HFFc6 (cell line): Measurements from ENCODE around the gene NME4. TPM values are rescaled to one million over a fixed set of nuclear protein-coding genes. Genes with fewer than 3 reads are reported as not detected.
A peak's percentile ranks its signal among the peaks of the same experiment; 100 is the strongest.
"Not testable (repeated sequence)": the region's sequence is repeated elsewhere in the genome, so short reads cannot be mapped to it uniquely, and the experiment has no call there.

Experiments used
- DNase-seq: peaks from one replicate; pipeline ENCODE4 v3.0.0-alpha.2; 2018
- H3K27ac Mint-ChIP-seq: 2 replicates; pipeline ENCODE4 v1.8.0; 2020; ENCODE audit warnings: mild to moderate bottlenecking, mixed read lengths
- H3K27me3 Mint-ChIP-seq: 2 replicates; pipeline ENCODE4 v1.8.0; 2021; ENCODE audit warnings: mild to moderate bottlenecking, moderate library complexity, mixed read lengths; ENCODE audit not compliant: insufficient read depth
- H3K36me3 Mint-ChIP-seq: 2 replicates; pipeline ENCODE4 v1.8.0; 2021; ENCODE audit warnings: low read depth, mixed read lengths
- H3K4me1 Mint-ChIP-seq: 2 replicates; pipeline ENCODE4 v1.8.0; 2020; ENCODE audit warnings: low read depth, mixed read lengths
- H3K4me3 Mint-ChIP-seq: 2 replicates; pipeline ENCODE4 v1.8.0; 2020; ENCODE audit warnings: mild to moderate bottlenecking, moderate library complexity, mixed read lengths
- H3K9me3 Mint-ChIP-seq: 2 replicates; pipeline ENCODE4 v1.8.0; 2020; ENCODE audit warnings: mild to moderate bottlenecking, mixed read lengths
- CTCF ChIP-seq: fragments of 200-600 bp; sonication (generic); IDR thresholded peaks from 2 replicates; pipeline ENCODE4 v1.5.0; 2021; ENCODE audit warnings: antibody characterized with exemption, mild to moderate bottlenecking
- total RNA-seq, 6 experiments: library from RNA; stranded (reverse); fragmentation: NEBNext Ultra II Directional; extraction: Animal tissue kit (Norgen Biotek cat#: 25700); gene quantifications; 2 replicates in 1 of 6; 3 replicates in 5 of 6; pipeline ENCODE4 v1.2.3, GENCODE V29; 2021

NME4 gene
- total RNA-seq, 6 experiments from 2014 or later: 153 to 276 (median 158) TPM

DNA sequence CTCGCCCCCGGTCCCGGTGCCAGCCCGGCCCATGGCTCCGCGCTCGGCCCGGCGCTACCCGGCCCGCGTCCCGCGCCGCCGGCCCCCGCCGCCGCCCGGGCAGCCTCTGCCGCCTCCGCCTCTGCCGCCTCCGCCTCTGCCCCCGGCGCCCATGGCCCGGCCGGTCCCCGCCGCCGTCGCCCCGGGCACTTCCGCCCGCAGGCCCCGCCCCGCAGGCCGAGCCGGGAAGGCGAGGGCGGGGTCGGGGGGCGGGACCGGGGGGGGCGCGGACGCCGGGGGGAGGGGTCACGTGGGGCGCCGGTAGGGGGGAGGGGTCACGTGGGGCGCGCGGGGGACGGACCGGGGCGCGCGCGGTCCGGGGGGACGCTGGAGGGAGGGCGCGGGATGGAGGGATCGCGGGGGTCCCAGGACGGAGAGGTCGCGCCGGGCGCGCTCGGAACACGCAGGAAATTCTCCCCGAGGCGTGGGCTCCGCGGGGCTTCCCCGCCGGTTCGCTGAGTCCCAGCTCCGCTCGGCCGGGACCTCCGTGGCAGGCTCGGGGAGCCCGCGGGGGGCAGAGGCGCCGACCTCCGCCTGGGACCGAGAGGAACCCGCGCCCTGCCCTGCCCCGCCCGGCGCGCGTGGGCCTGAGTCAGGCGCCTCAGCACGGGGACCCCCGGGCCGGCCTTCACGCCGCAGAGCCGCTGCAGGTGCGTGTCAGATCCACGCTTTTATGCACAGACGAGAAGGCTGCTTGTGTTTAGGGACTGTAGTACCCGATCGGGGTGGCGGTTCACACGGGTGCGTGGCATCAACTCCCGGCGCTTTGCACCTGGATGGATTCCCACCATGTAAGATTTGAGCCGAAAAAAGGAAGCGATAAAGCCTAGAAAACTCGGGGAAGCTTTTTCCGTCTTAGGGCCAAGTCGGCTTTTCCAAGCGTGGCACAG lies 14.9 kb upstream of the NME4 start, which contains the start of gene PGAP6:
Gene PGAP6, minus strand, starts transcription at position 190 of the 929 bp plus-strand sequence. Its CDS starts 157 bp downstream, at position 33.
- Mint-ChIP-seq H3K4me1 (peaks cover 6% of the 10 kb centered on the region), H3K27ac (peak within 1 kb of the TSS; percentile 61; the same call in 1 of the 2 replicates), H3K36me3 (no peaks in the 10 kb centered on the region), H3K4me3 (peak within 1 kb of the TSS; percentile 88), H3K9me3 (no peaks in the 10 kb centered on the region), H3K27me3 (no peaks in the 10 kb centered on the region; the same call in 1 of the 2 replicates)
- TF ChIP-seq CTCF: no peak
- no peak for DNase-seq

DNA sequence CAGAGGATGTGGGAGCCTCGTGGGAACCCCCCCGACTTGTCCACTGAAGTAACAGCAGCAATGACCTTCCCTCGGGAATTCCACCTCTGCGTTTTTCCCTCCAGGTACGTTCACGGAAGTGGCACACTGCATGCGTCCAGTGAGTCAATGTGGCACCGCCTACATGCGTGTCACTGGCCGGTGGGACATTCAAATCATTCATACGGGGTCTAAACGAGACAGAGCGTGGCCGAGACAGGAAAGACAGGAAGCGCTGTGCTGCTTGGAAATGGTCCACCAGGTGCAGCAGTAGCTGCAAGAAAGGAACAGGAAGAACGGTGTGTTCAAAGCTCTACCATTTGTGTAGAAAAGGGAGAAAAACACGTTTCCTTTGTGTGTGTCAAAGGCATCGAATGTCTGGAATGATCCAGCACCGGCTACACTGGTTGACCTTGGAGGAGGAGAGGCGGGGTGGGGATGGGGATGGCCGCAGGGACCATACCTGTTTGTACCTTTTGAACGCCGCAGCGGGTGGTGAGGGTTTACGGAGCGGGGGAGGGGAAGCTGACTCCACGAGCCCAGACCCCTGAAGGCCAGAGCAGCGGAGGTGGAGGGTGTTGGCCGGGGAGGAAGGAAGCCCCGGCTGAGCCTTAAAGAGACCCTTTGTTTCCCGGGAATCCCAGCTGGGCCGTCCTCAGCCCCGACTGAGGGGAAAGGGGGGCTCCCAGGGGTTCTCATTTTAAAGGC lies 13.5 kb upstream of the NME4 start:
- Mint-ChIP-seq H3K4me3 (no peak overlapping the region), H3K27me3 (no peaks in the 10 kb centered on the region; the same call in 1 of the 2 replicates), H3K36me3 (no peaks in the 10 kb centered on the region), H3K27ac (no peak overlapping the region), H3K4me1 (peaks cover 15% of the 10 kb centered on the region), H3K9me3 (no peaks in the 10 kb centered on the region)
- no peak for TF ChIP-seq CTCF
- DNase-seq: no peak

DNA sequence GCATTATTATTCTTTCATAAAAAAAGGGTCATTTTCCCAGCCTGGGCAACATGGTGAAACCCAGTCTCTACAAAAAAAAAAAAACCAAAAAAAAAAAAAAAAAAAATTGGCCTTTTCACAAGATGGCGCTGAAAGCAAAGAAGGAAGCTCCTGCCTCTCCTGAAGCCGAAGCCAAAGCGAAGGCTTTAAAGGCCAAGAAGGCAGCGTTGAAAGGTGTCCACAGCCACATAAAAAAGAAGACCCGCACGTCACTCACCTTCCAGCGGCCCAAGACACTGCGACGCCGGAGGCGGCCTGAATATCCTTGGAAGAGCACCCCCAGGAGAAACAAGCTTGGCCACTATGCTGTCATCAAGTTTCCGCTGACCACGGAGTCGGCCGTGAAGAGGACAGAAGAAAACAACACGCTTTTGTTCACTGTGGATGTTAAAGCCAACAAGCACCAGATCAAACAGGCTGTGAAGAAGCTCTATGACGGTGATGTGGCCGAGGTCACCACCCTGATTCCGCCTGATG lies 10.3 kb upstream of the NME4 start:
- no peaks in the 10 kb centered on the region for H3K9me3 Mint-ChIP-seq
- no peak overlapping the region for H3K27ac Mint-ChIP-seq
- no peaks in the 10 kb centered on the region for H3K27me3 Mint-ChIP-seq
- no peak for DNase-seq
- TF ChIP-seq CTCF: no peak; the same call in 1 of the 2 replicates
- H3K4me1 Mint-ChIP-seq: peaks cover 15% of the 10 kb centered on the region
- no peak overlapping the region for H3K4me3 Mint-ChIP-seq
- H3K36me3 Mint-ChIP-seq: no peaks in the 10 kb centered on the region

DNA sequence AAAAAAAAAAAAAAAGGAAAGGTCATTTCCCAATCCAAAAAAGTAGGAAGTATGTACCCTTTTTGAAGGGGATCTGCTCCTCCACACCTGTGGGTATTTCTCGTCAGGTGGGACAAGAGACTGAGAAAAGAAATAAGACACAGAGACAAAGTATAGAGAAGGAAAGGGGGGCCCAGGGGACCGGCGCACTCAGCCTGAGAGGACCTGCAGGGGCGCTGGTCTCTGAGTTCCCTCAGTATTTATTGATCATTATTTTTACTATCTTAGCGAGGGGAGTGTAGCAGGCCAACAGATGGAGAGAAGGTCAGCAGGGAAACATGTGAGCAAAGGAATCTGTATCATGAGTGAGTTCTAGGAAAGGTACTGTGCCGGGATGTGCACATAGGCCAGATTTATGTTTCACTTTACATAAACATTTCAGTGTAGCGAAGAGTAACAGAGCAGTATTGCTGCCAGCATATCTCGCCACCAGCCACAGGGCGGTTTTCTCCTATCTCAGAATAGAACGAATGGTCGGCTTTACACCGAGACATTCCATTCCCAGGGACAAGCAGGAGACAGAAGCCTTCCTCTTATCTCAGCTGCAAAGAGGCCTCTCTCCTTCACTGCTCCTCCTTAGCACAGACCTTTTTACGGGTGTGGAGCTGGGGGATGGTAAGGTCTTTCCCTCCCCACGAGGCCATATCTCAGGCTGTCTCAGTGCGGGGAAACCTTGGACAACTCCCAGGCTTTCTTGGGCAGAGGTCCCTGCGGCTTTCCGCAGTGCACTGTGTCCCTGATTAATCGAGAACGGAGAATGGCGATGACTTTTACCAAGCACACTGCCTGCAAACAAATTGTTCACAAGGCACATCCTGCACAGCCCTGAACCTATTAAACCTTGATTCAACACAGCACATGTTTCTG lies 9.0 kb upstream of the NME4 start:
- not testable (repeated sequence) for H3K36me3 Mint-ChIP-seq, DNase-seq, H3K4me3 Mint-ChIP-seq, H3K27me3 Mint-ChIP-seq, H3K9me3 Mint-ChIP-seq, H3K27ac Mint-ChIP-seq
- peaks cover 15% of the 10 kb centered on the region for H3K4me1 Mint-ChIP-seq

DNA sequence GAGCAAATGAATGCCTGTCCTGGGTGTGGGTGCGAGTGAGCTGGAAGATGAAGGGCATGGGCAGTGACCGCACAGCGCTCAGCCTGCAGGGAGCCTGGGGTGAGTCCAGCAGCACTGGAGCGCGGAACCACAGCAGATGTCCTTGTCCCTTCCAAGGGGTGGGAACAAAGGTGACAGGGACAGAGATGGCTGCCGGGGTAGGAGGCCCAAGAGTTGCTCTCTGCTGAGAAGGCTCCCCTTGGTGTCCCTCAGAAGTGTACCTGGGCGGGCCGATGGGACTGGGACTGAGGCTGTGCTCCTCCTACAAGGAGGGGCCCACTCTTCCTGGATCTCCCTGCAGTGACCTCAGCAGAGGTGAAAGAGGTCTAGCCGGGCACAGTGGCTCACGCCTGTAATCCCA lies 7.6 kb upstream of the NME4 start:
- no peak for TF ChIP-seq CTCF
- no peak overlapping the region for H3K27ac Mint-ChIP-seq

More for the DNA sequence above, 7.6 kb upstream of the NME4 start:
- Mint-ChIP-seq H3K27me3 (no peaks in the 10 kb centered on the region), H3K4me1 (peaks cover 9% of the 10 kb centered on the region; the same call in 1 of the 2 replicates), H3K9me3 (peaks cover 5% of the 10 kb centered on the region; the same call in 1 of the 2 replicates), H3K4me3 (no peak overlapping the region), H3K36me3 (no peaks in the 10 kb centered on the region; the same call in 1 of the 2 replicates)
- DNase-seq: no peak
